Mucosa of descending colon (tissue), 3 donors: ENCODE data around the gene OTOP2. TPM values are rescaled to one million over a fixed set of nuclear protein-coding genes. Genes with fewer than 3 reads are reported as not detected.
A peak's percentile ranks its signal among the peaks of the same experiment; 100 is the strongest.

Experiments used
- ATAC-seq: fragments of 200-7000 bp; cut with Tn5 transposase; one replicate; pipeline ENCODE4 v1.9.1; 2020; ENCODE audit warnings: mild to moderate bottlenecking, moderate library complexity
- DNase-seq, 3 donors: peaks; one replicate each; pipeline ENCODE4 v3.0.0-alpha.2; 2020
- H3K36me3 ChIP-seq: fragments of 200-600 bp; one replicate; pipeline ENCODE4 v1.8.0; 2021; ENCODE audit warnings: low read depth, mild to moderate bottlenecking
- H3K4me1 ChIP-seq: fragments of 200-600 bp; one replicate; pipeline ENCODE4 v1.8.0; 2021; ENCODE audit warnings: low read depth, mild to moderate bottlenecking
- H3K4me3 ChIP-seq: fragments of 200-600 bp; one replicate; pipeline ENCODE4 v1.8.0; 2021; ENCODE audit warnings: mild to moderate bottlenecking
- H3K9me3 ChIP-seq: fragments of 200-600 bp; one replicate; pipeline ENCODE4 v1.8.0; 2021; ENCODE audit warnings: mild to moderate bottlenecking
- intact Hi-C, 2 donors: fragments of 100-400 bp; cut with DNase I in 1 of 2; cut with micrococcal nuclease in 1 of 2; formaldehyde crosslinking; loops; one replicate each; pipeline versions ENCODE4 v1.11.0 to v1.11.1; 2022; cut with DNase I, micrococcal nuclease
- total RNA-seq, 3 donors: library from RNA; stranded (reverse); fragmentation: NEBNext Ultra II Directional in 2 of 3; extraction: Animal tissue kit (Norgen Biotek cat#: 25700) in 2 of 3; gene quantifications; one replicate each; pipeline versions ENCODE4 v1.2.1 to v1.2.4, GENCODE V29; 2021 to 2023
- TF ChIP-seq, protein P1 (sequence below): fragments of 200-600 bp; IDR thresholded peaks from one replicate; pipeline ENCODE4 v1.8.0; 2022; ENCODE audit warnings: antibody characterized with exemption, mild to moderate bottlenecking
- donor health status: DM: no; HTN: no; CAD: no; lungs with moderate emphysema.
- donor health status: DM: no; HTN: no; CAD: no.
- donor health status: DM: no; HTN: yes; CAD: no.

The OTOP2 gene
- total RNA-seq, 3 donors from 2014 or later: 15.3 to 135 (median 54.0) TPM

DNA sequence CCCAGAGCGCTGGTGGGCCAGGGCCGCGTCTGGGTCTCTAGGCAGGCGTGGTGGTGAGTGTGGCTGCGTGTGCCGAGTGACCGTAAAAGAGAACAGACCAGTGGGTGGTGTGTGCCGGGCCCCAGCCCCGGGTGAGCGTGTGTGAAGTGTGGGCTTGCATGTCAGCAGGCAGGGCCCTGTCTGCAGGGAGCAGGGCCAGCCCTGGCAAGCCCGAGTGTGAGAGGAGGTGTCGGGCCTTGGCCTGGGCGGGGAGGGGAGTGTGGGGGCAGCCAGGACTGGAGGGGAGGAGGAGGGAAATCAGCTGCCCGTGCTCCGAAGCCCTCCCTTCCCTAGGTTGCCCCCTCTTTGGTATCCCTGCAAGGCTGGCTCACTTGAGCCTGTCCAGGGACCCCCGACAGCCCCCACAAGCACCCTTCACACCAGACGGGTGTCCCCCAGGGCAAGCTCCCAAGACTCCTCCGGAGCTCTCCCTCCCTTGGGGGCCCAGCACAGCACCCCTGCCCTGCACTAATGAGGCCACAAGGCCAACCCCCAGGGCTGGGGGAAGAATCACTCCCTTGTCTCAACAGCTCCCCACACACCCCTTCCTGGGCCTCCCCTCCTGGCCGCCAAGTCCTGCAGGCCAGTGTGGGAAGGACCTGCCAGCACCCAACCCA, 2.9 kb upstream of the OTOP2 start:
- ATAC-seq (no peak), DNase-seq (no peak)
- no peaks in the 10 kb centered on the region for H3K36me3 ChIP-seq
- peaks cover 11% of the 10 kb centered on the region for H3K4me1 ChIP-seq
- no peaks in the 10 kb centered on the region for H3K9me3 ChIP-seq
- TF ChIP-seq, protein P1, sequence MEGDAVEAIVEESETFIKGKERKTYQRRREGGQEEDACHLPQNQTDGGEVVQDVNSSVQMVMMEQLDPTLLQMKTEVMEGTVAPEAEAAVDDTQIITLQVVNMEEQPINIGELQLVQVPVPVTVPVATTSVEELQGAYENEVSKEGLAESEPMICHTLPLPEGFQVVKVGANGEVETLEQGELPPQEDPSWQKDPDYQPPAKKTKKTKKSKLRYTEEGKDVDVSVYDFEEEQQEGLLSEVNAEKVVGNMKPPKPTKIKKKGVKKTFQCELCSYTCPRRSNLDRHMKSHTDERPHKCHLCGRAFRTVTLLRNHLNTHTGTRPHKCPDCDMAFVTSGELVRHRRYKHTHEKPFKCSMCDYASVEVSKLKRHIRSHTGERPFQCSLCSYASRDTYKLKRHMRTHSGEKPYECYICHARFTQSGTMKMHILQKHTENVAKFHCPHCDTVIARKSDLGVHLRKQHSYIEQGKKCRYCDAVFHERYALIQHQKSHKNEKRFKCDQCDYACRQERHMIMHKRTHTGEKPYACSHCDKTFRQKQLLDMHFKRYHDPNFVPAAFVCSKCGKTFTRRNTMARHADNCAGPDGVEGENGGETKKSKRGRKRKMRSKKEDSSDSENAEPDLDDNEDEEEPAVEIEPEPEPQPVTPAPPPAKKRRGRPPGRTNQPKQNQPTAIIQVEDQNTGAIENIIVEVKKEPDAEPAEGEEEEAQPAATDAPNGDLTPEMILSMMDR: no peak
- H3K4me3 ChIP-seq: no peak overlapping the region
- intact Hi-C loops: no loop called here

DNA sequence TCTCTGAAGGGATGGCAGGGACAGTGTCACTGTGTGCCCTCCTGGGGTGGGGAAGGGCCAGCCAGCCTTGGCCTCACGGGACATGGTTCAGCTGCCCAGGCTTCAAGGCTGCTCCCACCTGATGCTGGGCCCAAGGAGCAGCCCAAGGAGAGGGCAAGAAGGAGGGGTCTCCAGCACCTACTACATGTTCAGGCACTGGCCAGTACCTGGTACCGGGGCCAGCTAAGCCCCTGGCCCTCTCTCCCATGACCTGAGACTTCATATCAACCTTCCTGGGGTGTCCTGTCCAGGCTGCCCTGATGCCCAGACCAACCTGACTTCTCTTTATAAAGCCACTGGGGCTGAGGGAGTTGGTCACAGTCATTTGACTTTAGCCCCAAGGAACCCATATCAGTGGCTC, 2.3 kb upstream of the OTOP2 start:
- no peaks in the 10 kb centered on the region for H3K9me3 ChIP-seq
- H3K36me3 ChIP-seq: no peaks in the 10 kb centered on the region
- ATAC-seq: no peak
- intact Hi-C loops: no loop called here
- no peak overlapping the region for H3K4me3 ChIP-seq
- TF ChIP-seq, protein P1: no peak
- DNase-seq: no peak
- H3K4me1 ChIP-seq: peaks cover 11% of the 10 kb centered on the region

DNA sequence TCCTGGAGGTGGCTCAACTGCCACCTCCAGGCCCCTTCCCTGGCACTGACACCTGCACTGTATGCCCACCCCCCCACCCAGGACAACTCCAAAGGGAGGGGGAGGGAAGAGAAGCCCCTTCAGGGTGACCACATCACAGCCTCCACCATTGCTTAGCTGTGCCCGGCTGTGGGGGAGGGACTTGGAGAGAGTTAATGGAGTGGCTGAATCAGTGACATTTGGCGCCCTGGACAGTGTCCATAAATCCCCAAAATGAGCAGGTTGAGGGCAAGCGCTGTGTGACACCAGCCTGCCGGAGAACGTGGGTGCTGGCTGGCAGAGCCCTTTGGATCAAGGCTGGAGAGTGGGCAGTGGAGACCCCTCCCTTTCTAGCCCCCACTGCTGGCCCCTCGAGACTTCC, 1.9 kb upstream of the OTOP2 start:
- TF ChIP-seq, protein P1: no peak
- no peaks in the 10 kb centered on the region for H3K9me3 ChIP-seq
- no peak overlapping the region for H3K4me3 ChIP-seq
- intact Hi-C loops: no loop called here
- H3K36me3 ChIP-seq: no peaks in the 10 kb centered on the region
- H3K4me1 ChIP-seq: peaks cover 11% of the 10 kb centered on the region
- DNase-seq (no peak), ATAC-seq (no peak)

DNA sequence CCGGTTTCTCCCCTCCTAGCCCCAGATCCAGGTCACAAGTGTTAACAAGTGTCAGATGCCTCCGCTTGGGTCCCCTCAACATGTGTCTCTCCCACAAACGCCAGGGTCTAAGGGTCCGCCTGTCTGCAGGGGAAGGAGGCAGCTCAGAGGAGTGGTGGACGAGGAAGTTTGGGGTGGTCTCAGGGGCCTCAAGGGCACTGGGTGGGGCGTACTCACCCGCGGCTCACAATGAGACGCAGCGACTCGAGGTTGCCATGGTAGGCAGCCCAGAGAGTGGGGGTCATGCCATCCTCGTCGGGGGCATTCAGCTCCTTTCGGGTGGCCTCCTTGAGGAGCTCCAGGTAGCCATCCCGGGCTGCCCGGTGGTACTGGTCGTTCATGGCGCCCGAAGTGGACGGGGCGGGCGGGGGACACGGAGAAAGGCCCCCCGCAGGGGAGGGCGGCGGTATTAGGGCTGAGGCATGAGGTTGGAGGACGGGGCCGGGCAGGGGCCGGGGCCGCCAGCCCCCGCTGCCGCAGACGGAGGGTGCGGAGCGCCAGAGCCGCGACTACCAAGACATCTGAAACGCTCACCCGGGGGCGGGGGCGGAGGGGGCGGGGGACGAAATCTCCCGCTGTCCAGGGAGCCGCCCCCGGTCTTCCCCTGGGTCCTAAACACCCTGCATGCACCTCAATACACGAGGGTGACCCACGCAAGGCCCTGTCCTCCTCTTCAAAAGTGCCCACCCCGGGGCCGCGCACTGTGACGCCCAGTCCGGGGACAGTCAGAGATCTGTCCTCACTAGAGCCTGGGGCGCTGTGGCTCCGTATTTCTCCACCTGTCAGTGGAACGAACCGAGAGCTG, 1.2 kb upstream of the OTOP2 start, which contains the start of gene USH1G:
TSS of gene USH1G (minus strand) at position 562 of the 844 bp plus-strand sequence. CDS start at position 380, 182 bp downstream.
- Histone ChIP-seq H3K4me3 (no peak within 1 kb of the TSS), H3K4me1 (peaks cover 11% of the 10 kb centered on the region), H3K36me3 (no peaks in the 10 kb centered on the region), H3K9me3 (no peaks in the 10 kb centered on the region)
- no peak for DNase-seq
- peak; percentile 38 for ATAC-seq
- intact Hi-C loops: no loop called here
- TF ChIP-seq, protein P1: no peak

DNA sequence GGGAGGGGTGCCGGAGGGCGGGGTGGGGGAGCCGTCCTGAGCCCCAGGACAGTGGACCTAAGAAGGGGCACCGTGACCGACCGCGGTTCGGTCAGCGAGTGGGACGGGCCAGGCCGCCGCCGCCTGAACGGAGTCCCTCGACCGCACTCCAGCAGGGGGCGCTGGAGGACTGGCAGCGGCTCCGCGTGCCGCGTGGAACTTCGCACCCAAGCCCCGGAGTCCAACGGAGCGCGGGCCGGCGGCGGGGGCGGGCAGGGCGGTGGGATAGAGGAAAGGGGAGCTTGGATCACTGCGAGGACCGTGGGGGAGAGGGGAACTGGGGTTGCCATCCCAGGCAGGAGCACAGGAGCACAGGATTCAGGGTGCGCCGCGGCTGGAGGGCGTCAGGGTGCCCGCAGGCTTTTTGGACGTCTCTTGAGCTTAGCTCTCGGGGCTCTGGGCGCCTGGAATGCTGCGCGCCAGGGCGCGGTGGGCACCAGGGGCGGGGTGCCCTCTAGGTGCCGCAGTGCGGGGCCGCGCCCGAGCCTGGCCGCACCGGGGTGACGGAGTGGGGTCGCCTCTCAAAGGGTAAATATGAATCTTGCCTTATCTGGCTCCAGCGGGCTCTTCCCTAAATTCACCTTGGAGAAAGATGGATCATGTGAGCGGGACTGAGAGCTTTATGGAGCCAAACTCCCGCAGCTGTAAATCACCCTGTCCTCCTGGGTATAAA, 379 bp upstream of the OTOP2 start:
- H3K4me1 ChIP-seq: peaks cover 11% of the 10 kb centered on the region
- TF ChIP-seq, protein P1: peak; percentile 87
- H3K9me3 ChIP-seq: no peaks in the 10 kb centered on the region
- H3K4me3 ChIP-seq: no peak overlapping the region
- H3K36me3 ChIP-seq: no peaks in the 10 kb centered on the region
- intact Hi-C loops: no loop called here
- peak; percentile 87 for ATAC-seq
- DNase-seq: peak; percentile 73 to 84 (median 80)
